NCI-H526 (cell line): ENCODE measurements around the gene ATRIP.
"Not testable (repeated sequence)": the region's sequence is repeated elsewhere in the genome, so short reads cannot be mapped to it uniquely, and the experiment has no call there.

Experiments used
- DNase-seq, 2 experiments: peaks; one replicate each; lab custom pipeline; 2025; lab: John Stamatoyannopoulos, UW

Gene ATRIP

DNA sequence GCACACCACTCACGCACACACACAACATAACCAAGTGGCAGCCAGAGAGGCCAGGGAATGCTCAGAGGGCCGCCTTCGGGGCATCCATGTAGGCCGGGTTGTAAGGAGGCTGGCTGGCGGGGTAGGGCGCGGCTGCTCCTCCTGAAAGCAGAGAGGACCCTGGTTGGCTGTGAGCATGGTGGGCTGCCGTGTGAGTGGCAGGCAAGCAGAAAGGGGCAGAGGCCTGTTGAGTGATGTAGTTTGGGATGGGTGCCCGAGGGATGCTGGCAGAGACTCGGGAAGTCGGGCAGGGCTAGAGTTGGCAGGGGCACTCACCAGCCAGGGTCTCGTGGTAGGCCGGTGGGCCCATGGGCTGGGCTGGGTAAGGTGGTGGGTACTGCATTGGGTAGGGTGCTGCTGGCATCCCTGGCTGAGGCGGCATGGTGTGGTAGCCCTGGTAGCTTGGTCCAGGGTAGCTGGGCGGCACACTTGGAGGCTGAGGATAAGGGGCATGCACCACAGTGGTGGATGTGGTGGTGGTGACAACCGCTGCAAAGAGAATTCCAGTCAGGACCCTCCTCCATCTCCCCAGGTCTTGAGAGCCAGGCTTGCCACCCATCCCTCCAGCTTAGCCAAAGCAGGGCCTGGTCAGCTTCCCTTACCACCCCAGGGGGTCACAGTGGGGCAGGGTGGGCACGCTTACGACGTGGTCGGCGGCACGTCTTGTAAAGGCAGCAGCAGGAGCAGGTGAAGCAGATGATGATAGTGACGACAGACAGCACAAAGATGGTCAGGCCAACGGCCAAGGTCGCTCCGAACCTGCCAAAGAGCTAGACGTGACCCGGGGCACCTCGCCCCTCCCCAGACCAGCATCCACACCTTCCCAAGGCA lies 22.7 kb downstream of the ATRIP start:
- no peak for DNase-seq

DNA sequence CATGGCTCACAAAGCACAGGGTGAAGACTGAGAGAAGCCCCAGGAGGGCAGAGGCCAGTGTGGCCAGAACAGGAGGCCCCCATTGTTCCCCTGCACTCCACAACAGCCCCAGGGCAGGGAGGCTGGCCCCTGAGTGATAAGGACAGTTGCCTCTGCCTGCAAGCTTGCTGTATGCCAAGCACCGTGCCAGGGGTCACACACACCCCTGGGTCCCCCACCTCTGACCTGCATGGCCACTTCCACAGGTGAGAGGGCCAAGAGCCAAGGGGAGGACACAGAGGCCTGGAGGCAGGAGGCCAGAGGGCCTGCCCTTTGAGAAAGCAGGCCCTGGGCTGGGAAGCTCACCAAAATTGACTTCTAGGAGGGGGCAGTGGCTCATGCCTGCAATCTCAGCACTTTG lies 23.7 kb downstream of the ATRIP start:
- DNase-seq = no peak

DNA sequence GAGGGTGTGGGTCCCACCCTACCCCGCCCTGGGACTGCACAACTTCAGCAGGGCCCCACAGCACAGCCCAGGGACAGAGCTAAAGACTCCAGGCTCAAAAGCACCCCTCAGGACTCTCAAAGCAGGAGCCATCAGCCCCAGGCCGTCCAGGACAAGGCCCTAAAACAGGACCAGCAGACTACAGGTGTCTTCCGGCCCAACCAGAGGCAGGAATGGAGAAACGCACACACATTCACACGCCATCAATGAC lies 26.1 kb downstream of the ATRIP start:
- no peak for DNase-seq

DNA sequence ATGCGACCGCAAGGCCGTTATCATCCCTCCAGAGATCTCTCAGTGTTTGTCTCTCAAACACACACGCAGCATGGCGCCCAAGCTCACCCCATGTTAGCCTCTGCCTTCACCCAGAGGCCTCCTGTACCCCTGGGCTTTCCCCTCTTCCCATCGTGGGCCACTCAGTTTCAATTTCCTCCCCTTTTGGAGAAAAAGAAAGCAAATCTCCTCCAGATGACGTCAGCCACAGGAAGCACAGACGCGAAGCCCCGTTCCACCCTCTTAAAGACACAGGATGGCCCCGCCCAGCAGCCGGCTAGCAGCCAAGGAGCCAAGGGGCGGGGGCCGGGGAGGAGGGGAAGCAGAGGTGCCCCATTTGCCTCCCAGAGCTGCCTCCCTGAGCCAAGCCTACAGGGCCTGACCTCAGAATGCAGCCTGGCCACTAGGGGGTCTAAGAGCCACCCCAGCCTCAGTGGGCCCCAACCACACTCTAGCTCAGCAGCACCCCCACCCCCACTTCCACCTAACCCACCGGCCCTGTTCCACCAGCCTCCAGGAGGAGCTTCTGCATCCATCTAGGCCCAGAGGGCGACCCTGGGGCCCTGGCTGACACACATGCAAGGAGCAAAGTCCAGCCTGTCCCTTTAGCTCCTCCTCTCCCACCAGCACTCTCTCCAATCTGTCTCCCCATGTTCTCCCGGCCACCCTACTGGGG lies 26.5 kb downstream of the ATRIP start:
- DNase-seq = peak; percentile 9 to 60

DNA sequence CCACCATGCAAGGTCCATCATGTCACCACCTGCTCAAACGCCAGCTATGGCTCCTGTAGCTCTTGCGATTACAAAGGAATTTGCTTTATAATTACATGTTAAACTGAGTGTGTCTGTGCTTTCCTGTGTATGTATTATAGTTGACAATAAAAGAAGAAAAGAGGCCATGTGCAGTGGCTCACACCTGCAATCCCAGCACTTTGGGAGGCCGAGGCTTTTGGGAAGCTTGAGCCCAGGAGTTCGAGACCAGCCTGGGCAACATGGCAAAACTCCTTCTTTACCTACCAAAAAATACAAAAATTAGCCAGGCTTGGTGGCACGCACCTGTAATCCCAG lies 27.0 kb downstream of the ATRIP start:
- no peak for DNase-seq

DNA sequence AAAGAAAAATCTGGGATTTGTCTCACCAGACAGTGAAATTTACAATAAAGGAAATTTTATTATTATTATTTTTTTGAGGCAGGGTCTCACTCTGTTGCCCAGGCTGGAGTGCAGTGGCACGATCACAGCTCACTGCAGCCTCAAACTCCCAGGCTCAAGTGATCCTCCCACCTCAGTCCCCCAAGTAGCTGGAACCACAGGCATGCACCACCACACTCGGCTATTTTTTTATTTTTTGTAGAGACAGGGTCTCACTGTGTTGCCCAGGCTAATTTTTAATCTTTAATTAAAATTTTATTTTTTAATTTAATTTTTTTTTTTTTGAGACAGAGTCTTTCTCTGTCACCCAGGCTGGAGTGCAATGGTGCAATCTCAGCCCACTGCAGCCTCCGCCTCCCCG lies 27.5 kb downstream of the ATRIP start:
- not testable (repeated sequence) for DNase-seq

DNA sequence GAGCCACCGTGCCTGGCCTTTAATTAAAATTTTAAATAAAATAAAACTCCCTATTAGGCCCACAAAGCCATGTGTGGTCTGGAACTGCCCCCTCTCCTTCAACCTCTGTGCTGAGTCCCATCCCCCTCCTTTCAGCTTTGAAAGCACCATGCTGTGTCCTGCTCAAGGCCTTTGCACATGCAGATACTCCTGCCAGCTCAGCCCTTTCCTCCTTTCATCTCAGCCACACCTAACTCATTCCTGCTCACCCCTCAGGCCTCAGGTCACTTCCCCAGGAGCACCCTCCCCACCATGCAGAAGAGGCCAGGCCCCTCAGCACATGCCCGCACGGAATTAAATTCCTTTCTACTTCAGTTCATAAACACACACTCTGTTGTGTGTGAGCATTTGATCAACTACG lies 28.1 kb downstream of the ATRIP start:
- DNase-seq = no peak

DNA sequence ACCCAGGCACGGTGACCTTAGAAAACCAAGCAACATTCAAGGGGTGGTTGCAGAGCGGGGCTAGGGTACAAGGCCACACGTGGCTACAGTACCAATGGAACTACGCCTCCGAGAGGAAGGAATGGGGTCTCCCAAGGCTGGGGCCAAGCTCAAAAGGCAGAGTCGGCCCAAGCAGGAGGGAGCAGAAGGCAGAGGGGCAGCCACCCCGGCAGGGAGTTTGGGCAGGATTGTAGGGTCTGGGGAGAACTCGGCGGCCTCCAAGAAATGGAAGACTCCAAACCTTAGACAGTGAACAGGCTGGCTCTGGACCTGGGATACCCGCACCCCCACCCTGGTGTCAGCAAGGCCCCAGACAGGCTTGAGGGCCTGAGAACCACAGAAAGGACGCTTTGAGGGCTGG lies 28.7 kb downstream of the ATRIP start:
- no peak for DNase-seq

DNA sequence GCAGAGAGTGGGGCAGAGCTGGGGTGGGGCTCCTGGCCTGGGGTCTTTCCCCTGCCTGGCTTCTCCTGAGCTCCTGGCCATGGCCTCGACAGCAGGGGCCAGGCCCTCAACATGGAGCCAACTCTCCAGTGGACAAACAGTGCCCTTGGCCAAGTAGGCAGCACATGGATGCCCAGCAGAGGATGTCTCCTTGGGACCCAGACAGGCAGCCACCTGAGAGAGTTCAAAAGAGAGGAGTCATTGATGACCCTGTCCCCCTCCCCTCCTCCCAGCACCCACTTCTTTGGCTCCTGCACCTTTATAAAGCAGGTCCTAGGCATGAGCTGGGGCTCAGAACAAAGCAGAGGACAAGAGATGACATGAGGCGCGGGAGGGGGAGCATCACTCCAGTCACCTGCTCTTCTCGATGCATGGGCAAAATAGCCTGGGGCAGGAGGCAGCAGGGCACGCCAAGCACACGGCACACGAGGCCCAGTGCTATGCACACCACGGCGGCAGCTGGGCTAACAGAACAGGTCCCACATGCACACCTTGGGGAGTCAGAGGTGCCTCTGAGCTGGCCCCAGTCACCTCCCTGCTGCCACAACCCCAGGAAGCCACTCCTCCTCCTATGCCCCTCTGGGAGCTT lies 30.0 kb downstream of the ATRIP start:
- no peak for DNase-seq

DNA sequence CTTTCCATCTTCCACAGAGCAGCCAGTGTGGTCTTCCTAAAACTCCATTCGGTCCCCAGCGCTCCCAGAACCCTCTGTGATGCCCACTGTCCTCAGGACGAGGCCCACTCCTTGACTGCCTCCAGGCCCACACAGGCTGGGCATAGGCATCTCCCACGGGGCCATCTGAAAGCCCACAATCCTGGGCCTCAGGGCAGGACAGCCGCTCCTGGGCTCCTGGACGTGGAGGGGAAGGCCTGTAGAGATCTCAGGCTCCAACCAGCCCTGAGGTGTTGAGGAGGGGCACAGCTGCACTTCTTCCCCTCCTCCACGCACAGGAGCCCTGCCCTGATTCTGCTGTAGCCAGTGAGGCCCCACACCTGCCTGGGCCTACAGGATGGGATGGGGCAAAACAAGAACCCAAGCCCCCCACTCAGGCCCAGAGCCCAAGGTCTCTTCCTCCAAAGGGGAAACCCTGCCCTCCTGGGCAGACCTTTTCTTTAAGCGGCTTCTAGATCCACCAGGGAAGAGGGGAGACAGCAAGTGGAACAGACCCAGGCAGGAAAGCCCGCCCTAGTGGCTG lies 31.5 kb downstream of the ATRIP start:
- DNase-seq = no peak

DNA sequence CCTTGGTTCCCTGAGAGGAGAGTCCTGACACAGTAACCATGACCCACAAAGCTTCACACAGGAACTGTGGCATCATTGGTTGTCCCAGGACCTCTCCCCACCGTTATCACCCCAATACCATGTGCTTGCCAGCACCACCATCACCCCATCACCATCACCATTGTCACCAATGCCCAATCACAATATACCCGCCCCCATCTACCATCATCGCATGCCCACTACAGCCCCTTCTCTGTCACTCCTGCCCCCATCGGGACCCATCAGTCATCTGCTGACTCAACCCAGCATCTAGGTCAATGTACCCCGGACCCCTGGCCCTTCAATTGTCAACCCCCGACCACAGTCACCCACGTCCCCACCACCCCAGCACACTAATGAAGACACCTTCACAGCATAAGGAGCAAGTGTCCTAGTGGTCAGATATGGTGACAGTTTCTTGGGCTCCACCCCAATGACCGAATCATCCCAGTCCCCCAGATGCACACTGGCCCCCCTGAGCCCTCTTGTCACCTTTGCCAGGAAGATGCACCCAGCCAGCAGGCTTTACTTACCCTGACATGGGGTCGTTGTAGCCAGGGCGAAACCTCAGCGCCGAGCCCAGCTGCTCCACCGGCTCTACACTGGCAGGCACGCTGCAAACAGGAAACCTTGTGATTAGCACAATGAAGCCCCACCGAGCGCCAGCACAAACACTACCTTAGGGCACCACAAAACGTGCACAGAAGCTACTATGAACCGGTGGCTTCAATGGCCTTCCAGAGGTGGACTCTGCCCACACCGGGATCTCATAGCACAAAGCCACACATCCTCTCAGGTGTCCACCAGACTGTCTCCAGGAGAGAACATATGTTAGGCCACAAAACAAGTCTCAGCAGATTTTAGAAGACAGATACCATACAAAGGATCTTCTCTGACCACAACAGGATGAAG lies 32.4 kb downstream of the ATRIP start:
- no peak for DNase-seq

DNA sequence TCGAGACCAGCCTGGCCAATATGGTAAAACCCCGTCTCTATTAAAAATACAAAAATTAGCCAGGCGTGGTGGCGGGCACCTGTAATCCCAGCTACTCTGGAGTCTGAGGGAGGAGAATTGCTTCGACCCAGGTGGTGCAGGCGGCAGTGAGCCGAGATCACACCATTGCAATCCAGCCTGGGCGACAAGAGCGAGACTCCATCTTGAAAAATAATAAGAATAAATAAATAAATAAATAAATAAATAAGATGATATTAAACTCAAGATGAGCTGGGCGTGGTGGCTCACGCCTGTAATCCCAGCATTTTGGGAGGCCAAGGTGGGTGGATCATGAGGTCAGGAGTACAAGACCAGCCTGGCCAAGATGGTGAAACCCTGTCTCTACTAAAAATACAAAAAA lies 34.4 kb downstream of the ATRIP start:
- not testable (repeated sequence) for DNase-seq

DNA sequence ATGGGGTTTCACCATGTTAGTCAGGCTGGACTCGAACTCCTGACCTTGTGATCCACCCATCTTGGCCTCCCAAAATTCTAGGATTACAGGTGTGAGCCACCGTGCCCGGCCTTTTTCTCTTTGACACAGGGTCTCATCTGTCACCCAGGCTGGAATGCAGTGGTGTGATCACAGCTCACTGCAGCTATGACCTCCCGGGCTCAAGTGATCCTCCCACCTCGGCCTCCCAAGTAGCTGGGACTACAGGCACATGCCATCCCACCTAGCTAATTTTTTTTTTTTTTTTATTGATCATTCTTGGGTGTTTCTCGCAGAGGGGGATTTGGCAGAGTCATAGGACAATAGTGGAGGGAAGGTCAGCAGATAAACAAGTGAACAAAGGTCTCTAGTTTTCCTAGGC lies 36.3 kb downstream of the ATRIP start:
- not testable (repeated sequence) for DNase-seq

DNA sequence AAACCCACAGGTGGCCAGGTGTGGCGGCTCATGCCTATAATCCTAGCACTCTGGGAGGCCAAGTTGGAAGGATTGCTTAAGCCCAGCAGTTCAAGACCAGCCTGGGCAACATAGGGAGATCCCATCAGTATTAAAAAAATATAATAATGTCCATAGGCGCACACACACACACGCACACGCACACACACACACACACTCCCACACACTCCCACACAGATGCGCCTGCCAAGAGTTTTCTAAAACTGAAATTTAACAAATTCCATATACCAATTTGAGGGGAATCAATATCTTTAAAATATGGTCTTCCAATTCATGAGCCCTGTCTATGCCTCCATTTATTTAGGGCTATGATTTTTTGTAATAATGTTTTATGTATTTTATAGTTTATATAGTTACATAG lies 40.4 kb downstream of the ATRIP start:
- no peak for DNase-seq

DNA sequence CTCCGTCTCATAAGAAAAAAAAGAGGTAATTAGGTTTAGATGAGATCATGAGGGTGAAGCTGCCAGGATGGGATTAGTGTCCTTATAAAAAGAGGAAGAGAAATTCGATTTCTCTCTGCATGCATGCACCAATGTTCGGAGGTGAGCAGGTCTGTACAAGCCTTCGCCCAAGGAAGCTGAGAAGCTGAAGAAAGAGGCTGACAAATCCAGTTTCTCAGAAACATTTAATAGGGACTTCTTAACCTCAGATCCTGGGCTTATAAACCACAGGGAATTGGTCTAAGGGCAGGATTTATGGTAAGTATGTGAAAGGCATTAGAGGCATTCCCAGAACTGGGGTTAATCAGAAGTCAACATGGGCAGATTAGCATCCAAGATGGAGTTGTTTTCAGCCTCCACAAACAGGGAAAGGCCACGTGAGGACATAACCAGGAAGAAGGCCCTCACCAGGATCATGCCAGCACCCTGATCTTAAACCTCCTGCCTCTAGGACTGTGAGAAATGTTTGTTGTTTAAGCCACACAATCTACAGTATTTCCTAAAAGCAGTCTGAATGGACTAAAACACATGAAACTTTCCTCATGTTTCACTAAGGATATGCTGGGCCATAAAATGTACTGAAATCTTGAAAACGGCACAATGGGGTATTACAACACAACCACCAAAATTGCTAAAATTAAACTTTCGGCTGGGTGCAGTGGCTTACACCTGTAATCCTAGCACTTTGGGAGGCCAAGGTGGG lies 46.1 kb downstream of the ATRIP start:
- no peak for DNase-seq

DNA sequence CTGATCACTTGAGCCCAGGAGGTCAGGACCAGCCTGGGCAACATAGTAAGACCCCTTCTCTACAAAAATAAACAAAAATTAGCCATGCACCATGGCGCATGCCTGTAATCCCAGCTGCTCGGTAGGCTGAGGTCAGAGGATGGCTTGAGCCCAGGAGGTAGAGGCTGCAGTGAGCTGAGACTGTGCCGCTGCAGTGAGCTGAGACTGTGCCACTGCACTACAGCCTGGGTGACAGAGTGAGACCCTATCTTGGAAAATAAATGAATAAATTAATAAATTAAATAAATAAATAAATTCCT lies 46.6 kb downstream of the ATRIP start:
- no peak for DNase-seq

DNA sequence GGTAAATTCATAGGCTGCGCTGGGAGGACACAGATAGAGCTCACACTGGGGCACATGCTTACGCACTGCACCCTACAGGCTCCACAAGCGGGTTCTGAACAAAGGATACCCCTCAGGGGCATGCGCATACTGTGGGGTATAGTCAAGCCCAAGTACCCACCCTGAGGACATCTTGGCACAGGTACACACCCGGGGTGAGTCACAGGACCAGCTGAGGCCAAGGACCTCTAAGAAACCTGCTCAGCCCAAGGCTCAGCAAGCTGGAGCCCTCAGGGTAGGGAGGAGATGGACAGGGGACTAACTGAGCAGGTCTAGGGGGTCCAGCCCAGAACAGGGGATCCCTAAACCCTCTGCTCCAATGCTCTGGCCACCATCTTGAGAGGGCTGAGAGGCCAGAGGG lies 54.1 kb downstream of the ATRIP start:
- no peak for DNase-seq

DNA sequence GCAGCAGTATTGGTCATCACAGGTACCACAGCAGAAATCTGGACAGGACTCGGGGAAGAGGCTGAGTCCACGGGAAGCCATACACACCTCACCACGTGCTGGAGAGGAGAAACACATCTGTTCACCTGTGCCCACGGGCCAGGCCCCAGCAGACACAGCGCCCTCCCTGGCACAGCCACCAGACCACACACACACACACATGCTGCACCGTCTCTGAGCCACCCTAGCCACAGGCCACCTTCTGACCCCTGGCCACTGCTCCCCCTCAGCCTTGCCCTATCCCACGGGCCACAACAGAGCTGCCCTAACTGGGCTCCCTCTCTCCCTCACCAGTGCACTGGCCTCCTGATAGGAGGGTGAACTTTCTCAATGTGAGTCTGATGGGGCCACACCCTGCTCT lies 54.7 kb downstream of the ATRIP start:
- no peak for DNase-seq

DNA sequence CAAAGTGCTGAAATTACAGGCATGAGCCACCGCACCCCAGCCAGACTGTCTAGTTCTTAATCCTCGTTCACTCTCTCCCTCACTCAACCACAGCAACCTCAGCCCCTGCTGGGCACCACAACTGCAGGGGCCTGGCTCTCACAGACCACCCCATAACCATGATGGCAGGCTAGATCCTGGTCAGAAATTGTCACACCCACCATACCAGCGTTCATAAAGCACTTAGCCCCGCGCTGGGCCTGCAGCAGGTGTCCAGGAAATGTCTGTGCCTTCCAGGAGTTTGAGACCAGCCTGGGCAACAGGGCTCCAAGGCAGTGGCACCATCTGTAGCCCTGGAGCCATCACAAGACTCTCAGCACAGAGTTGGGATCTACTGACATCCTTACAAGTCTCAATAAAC lies 55.6 kb downstream of the ATRIP start:
- DNase-seq = no peak

DNA sequence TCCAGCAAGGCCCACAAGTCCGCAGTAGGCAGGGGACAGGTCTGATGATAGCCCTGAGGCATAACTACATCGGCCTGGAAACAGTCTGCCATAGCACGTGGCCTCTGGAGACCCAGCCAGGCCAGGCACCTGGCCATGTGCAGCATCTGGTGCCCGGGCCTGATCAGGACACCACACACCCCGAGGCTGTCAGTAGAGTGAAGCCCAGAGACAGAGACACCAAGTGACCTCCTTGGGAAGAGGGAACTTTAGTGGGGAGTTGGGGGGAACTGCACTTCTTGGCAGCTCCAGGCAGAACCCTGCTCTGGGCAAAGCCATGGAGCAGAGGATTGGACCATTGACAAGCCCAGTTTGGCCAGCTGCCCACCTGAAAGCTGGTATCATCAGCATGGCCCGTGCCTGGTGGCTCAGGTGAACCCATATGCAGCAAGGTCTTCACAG lies 56.2 kb downstream of the ATRIP start:
- DNase-seq = no peak

DNA sequence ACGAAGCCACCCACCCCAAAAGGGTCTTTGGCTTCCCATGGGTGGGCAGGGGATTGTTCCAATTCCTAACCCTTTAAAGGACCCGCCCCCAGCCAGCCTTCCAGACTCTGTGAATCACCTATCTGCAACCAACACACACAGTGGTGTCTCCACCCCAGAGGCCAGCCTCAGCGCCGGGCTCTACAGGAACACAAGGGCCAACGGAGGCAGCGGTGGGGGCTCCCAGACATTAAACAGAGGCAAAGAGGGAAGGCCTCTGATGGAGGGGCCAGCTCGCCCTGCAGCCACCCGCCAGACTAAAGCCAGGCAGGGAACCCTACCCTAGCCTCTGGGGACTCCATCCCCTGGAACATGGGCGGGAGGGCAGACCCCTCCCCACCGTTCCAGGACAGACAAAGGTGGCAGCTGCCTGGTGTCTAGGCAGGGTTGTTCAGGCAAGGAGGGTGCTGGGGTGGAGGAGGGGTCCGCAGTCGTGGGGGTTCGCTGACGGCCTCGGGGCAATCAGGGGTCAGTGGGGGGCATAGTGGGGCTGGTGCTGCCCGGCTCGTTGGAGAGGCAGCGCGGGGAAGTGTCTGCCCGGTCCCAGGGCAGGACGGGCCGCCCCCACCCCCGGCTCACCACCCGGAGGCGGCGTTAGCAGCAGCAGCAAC lies 57.0 kb downstream of the ATRIP start:
- DNase-seq = peak in 1 of 2 experiments; percentile 32
